Hypothalamus (tissue), 51 donors: Measurements from ENCODE around the gene TMOD1.
"Not testable (repeated sequence)": the region's sequence is repeated elsewhere in the genome, so short reads cannot be mapped to it uniquely, and the experiment has no call there.

Experiments
- DNase-seq, 51 donors: peaks; one replicate each; lab custom pipeline; 2025; lab: John Stamatoyannopoulos, UW

TMOD1 gene

GRCh38 chr9:97584778-97585177, 83.3 kb downstream of the TMOD1 start:
- DNase-seq: not testable (repeated sequence)

- not testable (repeated sequence) for DNase-seq
Observed at GRCh38 chr9:97586909-97587308, 85.4 kb downstream of the TMOD1 start.

- DNase-seq: no peak
Observed at GRCh38 chr9:97591535-97591934, 90.1 kb downstream of the TMOD1 start.

GRCh38 chr9:97592126-97592525, 90.7 kb downstream of the TMOD1 start:
- DNase-seq: no peak

GRCh38 chr9:97593960-97594359, 92.5 kb downstream of the TMOD1 start:
- no peak for DNase-seq

- DNase-seq: no peak
Observed at GRCh38 chr9:97594381-97594921, 93.0 kb downstream of the TMOD1 start.

GRCh38 chr9:97596906-97597305, 95.4 kb downstream of the TMOD1 start:
- DNase-seq: no peak

GRCh38 chr9:97598461-97599288, 97.2 kb downstream of the TMOD1 start:
- DNase-seq: peak in 45 of 51 donors; percentile 8 to 86 (median 40)

GRCh38 chr9:97599314-97599846, 97.9 kb downstream of the TMOD1 start:
- DNase-seq: no peak

GRCh38 chr9:97600531-97601227, 99.2 kb downstream of the TMOD1 start:
- no peak for DNase-seq

GRCh38 chr9:97601228-97601898, 99.9 kb downstream of the TMOD1 start:
- DNase-seq: no peak

GRCh38 chr9:97602430-97602829, 101.0 kb downstream of the TMOD1 start:
- DNase-seq: no peak

GRCh38 chr9:97604901-97605645, 103.6 kb downstream of the TMOD1 start:
- no peak for DNase-seq

- peak in 28 of 51 donors; percentile 8 to 75 (median 37) for DNase-seq
Observed at GRCh38 chr9:97615439-97616072, 114.1 kb downstream of the TMOD1 start.

GRCh38 chr9:97617939-97618416, 116.5 kb downstream of the TMOD1 start:
- no peak for DNase-seq

- not testable (repeated sequence) for DNase-seq
Observed at GRCh38 chr9:97620063-97620462, 118.6 kb downstream of the TMOD1 start.

- not testable (repeated sequence) for DNase-seq
Observed at GRCh38 chr9:97622483-97622882, 121.0 kb downstream of the TMOD1 start.

GRCh38 chr9:97623946-97624345, 122.5 kb downstream of the TMOD1 start:
- DNase-seq: no peak

GRCh38 chr9:97625620-97626019, 124.2 kb downstream of the TMOD1 start:
- DNase-seq: no peak
